GM21786 (cell line): Measurements from ENCODE around the gene AQP12A.

Experiments
- ATAC-seq: cut with Tn5 transposase; IDR thresholded peaks from one replicate; pipeline ENCODE4 v1.9.1; 2021; ENCODE audit not compliant: unreplicated experiment

The AQP12A gene

GRCh38 chr2:240704651-240705050, 13.0 kb downstream of the AQP12A start:
- ATAC-seq, result no peak

DNA sequence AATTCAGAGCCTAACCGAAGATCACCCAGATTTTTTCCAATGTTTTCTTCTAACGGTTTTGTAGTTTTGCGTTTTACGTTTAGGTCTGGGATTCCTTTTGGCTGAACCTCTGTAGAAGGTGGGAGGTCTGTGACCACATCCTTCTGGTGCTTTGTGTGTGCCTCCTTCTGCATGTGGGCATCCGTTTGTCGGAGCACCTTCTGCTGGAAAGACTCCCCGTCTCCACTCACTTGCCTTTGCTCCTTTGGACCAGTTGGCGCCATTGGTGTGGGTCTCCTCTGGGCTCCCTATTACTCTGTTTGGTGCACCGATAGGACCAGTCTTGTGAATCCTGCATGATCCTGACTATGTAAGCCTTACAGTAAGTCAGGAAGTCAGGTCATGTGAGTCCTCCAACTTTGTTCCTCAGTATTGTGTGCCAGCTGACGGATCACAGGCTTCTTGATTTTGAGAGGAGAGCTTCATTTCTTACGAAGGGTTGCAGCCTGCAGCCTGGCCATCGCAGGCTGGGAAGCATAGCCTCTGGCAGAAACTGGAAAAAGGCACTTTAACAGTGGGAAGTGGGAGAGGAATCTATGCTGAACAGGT, 13.6 kb downstream of the AQP12A start:
- no peak for ATAC-seq

DNA sequence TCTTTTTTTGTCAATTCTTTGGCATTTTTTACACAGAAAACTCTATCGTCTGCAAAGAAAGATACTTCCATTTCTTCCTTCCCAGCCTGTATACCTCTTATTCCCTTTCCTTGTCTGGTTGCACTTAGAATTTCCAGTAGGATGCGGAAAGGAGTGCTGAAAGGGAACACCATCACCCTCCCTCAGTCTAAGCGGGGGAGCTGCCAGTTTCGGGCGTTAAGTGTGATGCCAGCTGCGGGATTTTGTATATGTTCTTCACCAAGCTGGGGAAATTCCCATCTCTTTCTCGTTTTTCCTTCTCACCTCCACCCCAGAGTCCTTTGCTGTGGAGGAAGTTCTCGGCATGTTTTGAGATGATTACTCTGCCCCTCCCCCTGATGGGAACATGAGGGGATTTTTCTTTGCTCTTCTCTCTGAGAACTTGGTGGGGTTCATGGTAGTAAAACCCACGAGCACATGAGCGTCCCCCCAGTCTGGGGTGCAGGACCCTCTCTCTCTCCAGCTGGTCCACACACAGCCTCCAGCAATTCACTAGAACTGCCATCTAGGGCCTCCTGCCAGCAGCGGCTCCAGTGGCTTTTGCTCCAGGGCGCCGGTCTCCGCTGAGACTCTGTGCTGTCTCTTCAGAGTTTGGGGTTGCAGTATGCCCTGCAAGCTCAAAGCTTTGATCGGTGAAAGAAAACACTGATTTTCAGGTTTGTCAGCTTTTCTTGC, 15.5 kb downstream of the AQP12A start:
- no peak for ATAC-seq

DNA sequence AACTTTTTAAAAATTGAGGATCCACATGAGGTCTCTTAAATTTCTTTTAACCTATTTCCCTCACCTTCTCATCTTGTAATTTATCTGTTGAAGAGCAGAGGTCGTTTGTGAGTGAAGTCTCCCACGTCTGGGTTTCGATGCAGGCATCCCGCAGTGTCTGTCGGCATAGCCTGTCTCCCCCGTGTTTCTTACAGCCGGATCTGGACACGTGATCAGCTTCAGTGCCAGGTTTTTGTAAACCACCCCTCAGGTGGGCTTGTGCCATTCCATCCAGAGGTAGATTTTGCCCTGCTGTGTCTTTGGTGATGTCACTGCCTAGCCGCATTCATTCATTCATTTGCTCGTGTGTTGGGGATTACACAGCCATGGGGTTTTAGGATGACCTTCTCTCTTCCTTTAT, 16.2 kb downstream of the AQP12A start:
- no peak for ATAC-seq

GRCh38 chr2:240708457-240708856, 16.8 kb downstream of the AQP12A start:
- no peak for ATAC-seq

GRCh38 chr2:240711296-240711695, 19.6 kb downstream of the AQP12A start:
- ATAC-seq, result no peak

DNA sequence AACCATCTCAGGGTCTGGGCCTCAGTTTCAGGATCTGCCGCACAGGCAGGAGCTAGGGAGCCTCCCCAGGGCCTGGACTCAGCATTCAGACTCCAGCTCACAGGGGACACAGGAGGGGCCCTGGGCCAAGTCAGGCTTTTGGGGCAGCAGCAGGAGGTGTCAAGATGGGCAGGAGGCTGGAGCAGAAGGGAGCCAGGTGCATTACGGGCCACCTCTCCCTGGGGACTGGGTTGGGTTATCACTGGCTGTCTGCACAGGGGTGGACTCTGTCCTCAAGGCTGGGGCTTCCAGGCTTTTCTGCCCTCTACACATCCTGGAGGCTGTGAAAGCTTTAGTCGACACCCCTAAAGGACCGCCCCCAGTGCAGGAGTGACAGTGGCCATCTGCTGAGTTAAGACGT, 20.0 kb downstream of the AQP12A start:
- ATAC-seq, result no peak

- no peak for ATAC-seq
Observed at GRCh38 chr2:240712121-240712520, 20.5 kb downstream of the AQP12A start.

- ATAC-seq, result no peak
Observed at GRCh38 chr2:240713071-240713927, 21.6 kb downstream of the AQP12A start.

GRCh38 chr2:240713928-240714746, 22.5 kb downstream of the AQP12A start:
- no peak for ATAC-seq

GRCh38 chr2:240714747-240715725, 23.4 kb downstream of the AQP12A start:
- ATAC-seq, result no peak

- ATAC-seq, result no peak
Observed at GRCh38 chr2:240716130-240716798, 24.6 kb downstream of the AQP12A start.

GRCh38 chr2:240717181-240717641, 25.5 kb downstream of the AQP12A start:
- ATAC-seq, result no peak

DNA sequence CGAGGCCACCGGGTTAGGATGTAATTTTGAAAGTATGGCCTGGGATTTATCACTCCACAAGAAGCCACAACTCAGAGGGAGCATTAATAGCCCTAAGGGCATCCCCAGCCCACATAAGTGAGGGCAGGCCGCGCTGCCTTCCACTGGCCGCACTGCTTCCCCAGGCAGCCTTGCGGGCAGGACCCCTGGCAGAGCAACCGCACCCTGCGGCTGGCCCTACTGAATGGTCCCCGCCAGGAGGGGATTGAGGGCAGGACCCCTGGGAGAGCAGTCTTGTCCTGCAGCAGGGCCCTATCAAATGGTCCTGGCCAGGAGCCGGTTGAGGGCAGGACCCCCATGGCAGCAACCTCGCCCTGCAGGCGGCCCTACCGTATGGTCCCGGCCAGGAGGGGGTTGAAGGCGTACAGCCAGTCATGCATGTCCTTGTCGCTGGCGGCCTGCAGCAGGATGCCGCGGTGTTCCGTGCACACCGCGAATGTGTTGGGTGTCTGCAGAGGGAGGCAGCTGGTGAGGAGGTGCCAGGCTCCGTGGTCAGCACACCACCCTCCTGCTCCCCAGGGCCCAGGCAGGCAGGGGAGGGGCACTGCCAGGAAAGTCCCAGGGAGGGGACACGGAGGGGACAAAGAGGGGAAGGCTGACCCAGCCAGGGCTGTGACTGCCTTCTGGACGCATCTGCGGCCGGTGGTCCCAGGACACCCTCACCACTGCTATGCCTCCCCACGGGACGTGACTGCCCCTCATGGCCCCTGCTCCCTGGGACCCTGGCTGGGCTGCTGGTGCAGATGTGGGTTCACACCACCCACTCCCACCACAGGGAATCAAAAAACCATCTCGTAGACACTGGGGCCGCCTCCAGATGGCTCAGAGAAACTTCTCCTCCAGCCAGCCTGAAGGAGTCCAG, 26.3 kb downstream of the AQP12A start:
- ATAC-seq, result no peak

GRCh38 chr2:240718896-240719490, 27.3 kb downstream of the AQP12A start:
- no peak for ATAC-seq

DNA sequence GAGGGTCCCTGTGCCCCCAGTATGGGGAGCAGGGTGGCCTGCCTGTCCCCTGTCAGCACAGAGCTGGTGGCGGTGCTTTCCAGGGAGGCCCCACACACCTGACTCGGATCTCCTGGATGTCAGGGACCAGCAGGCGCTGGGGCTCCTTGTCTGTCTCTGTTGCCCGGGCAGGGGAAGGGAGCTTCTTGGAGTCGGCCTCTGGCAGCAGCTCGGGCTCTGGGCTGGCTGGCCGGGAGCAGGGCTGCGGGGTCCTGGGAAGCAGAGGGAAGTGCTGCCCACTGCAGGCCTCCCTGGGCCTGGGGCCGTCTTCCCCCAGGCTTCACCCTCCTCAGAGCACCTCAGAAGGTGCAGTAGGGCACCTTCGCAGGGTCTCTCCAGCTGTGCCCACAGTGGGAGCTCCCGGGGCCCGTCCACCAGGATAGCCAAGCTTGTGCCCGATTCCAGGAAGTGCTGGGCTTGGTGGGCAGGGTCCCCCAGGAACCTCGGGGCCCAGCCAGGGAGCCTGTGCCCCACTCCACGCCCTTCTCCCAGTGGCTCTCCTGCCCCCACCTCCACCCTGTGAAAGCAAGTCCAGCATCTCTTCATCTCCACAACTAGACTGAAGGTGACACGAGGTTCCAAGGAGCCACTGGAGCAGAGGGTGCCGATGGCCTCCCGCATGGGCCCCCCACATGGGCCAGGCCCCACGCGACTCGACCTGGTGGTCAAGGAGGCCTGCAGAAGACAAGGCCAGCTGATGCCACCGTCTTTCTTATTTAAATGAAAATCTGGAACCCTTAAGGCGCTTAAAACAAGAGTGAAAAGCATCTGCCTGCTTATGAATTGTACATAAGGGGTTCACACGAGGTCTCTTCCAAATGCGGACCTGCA, 28.2 kb downstream of the AQP12A start:
- no peak for ATAC-seq
